Sigmoid colon (tissue), 4 donors: ENCODE measurements around the gene ZBTB7C.

Experiments used
- EP300 ChIP-seq, 4 donors: sonication (generic); formaldehyde crosslinking; IDR thresholded peaks; one replicate each; pipeline ENCODE4 v1.6.1; 2017; ENCODE audit warnings: antibody characterized with exemption in 4 of 4
- POLR2A ChIP-seq, 2 donors: fragments of 450-650 bp; IDR thresholded peaks; one replicate each; pipeline ENCODE4 v1.6.1; 2016; ENCODE audit warnings: antibody characterized with exemption in 2 of 2, mild to moderate bottlenecking in 2 of 2, moderate library complexity in 2 of 2
- POLR2AphosphoS5 ChIP-seq, 4 donors: sonication (generic); formaldehyde crosslinking; IDR thresholded peaks; one replicate each; pipeline ENCODE4 v1.6.1; 2017; ENCODE audit warnings: antibody characterized with exemption in 4 of 4
- TF ChIP-seq, protein P1 (sequence below), 4 experiments: fragments of 450-650 bp in 3 of 4; fragments of 200-600 bp in 1 of 4; IDR thresholded peaks; one replicate each; pipeline ENCODE4 v1.5.1; 2016 to 2019; ENCODE audit warnings: antibody characterized with exemption in 4 of 4, mild to moderate bottlenecking in 3 of 4, moderate library complexity in 2 of 4

DNA sequence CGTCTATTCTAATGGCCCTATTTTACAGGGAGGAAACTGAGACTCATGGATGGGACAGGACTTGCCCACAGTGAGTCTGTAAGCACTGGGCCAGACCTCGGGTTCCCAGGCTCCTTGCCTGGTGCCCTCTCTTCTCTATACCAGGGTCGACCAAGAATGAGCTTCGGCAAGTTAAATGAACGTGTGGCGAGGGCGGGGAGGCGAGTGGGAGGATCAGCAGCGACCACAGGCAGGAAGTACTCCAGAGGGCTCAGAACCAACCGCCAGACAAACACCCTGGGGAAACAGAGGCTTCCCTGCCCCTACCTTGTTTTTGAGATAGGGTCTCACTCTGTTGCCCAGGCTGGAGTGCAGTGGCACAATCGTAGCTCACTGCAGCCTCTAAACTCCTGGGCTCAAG, 301.0 kb downstream of the ZBTB7C start:
- no peak for TF ChIP-seq POLR2A (IDR thresholded peaks at IDR 0.05)
- TF ChIP-seq EP300 (IDR thresholded peaks at IDR 0.05), result no peak
- TF ChIP-seq, protein P1, sequence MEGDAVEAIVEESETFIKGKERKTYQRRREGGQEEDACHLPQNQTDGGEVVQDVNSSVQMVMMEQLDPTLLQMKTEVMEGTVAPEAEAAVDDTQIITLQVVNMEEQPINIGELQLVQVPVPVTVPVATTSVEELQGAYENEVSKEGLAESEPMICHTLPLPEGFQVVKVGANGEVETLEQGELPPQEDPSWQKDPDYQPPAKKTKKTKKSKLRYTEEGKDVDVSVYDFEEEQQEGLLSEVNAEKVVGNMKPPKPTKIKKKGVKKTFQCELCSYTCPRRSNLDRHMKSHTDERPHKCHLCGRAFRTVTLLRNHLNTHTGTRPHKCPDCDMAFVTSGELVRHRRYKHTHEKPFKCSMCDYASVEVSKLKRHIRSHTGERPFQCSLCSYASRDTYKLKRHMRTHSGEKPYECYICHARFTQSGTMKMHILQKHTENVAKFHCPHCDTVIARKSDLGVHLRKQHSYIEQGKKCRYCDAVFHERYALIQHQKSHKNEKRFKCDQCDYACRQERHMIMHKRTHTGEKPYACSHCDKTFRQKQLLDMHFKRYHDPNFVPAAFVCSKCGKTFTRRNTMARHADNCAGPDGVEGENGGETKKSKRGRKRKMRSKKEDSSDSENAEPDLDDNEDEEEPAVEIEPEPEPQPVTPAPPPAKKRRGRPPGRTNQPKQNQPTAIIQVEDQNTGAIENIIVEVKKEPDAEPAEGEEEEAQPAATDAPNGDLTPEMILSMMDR (IDR thresholded peaks at IDR 0.05), result no peak
- no peak for TF ChIP-seq POLR2AphosphoS5 (IDR thresholded peaks at IDR 0.05)
